ENCODE results near the gene FLACC1. TPM values are rescaled to one million over a fixed set of nuclear protein-coding genes. Genes with fewer than 3 reads are reported as not detected.

The FLACC1 gene
- total and polyA plus RNA-seq, 2 of the 8 experiments (the other 6 are each of a cell fraction or from before 2014, with no cell fraction given) = 0.58 TPM; not detected in 1

DNA sequence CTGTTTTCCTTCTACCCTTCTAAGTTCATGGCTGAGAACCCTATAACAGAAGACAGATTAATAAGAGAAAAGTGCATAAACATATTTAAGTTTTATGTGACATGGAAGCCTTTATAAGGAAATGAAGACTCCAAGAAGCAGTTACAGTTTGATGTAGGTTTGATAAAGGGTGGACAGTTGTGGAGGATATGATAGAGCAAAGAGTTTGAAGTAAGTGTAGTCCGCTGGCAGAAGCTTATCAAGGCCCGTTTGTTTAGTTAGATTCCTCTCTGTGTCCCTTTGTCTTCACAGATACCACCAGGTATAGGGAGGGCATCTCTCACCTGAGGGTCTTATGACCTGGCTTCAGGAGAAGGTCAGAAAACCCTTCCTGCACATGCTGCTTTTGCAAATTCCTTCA, 107.3 kb downstream of the FLACC1 start (continued):
- no peak for TF ChIP-seq EP300 (IDR thresholded peaks at IDR 0.05; ENCODE audit: borderline replicate concordance in 1 of 2, low read depth in 2 of 2, low read length in 2 of 2)
- no peak for TF ChIP-seq RBBP5 (IDR thresholded peaks at IDR 0.05; ENCODE audit: borderline replicate concordance, low read depth, low read length)
- TF ChIP-seq, protein P1, sequence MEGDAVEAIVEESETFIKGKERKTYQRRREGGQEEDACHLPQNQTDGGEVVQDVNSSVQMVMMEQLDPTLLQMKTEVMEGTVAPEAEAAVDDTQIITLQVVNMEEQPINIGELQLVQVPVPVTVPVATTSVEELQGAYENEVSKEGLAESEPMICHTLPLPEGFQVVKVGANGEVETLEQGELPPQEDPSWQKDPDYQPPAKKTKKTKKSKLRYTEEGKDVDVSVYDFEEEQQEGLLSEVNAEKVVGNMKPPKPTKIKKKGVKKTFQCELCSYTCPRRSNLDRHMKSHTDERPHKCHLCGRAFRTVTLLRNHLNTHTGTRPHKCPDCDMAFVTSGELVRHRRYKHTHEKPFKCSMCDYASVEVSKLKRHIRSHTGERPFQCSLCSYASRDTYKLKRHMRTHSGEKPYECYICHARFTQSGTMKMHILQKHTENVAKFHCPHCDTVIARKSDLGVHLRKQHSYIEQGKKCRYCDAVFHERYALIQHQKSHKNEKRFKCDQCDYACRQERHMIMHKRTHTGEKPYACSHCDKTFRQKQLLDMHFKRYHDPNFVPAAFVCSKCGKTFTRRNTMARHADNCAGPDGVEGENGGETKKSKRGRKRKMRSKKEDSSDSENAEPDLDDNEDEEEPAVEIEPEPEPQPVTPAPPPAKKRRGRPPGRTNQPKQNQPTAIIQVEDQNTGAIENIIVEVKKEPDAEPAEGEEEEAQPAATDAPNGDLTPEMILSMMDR (IDR thresholded peaks at IDR 0.05; ENCODE audit: control extremely low read depth in 1 of 3, insufficient read depth in 1 of 3, low read depth in 1 of 3, low read length in 3 of 3) = no peak
- no peak for TF ChIP-seq POLR2A (IDR thresholded peaks at IDR 0.05; ENCODE audit: control extremely low read depth in 1 of 2, low read depth in 2 of 2, low read length in 2 of 2)
- TF ChIP-seq RFX5 (IDR thresholded peaks at IDR 0.05; ENCODE audit: borderline replicate concordance, low read depth, low read length) = no peak
- TF ChIP-seq, protein P2, sequence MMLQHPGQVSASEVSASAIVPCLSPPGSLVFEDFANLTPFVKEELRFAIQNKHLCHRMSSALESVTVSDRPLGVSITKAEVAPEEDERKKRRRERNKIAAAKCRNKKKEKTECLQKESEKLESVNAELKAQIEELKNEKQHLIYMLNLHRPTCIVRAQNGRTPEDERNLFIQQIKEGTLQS (IDR thresholded peaks at IDR 0.05; ENCODE audit: insufficient read depth, low read depth, low read length) = no peak

Measured in H1 (cell line).